ENCODE results near the gene THYN1.

Gene THYN1

DNA sequence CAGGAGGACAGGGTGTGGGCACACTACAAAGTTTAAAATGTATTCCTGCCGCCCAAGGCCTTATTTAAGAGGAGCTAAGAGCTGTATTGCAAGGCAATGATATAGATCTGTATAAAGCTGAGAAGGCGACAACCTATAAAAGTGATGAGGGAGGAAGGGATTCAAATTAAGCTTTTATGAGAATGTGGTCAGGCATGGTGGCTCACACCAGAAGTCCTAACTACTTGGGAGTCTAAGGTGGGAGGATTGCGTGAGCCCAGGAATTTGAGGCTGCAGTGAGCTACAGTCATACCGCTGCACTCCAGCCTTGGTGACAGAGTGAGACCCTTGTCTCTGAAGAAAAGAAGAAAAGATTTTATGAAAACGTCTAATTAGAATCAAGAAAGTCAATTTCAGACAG lies 13.3 kb upstream of the THYN1 start:
- Histone ChIP-seq H3K9ac (ENCODE audit: low read length) (peak overlapping the region; percentile 37), H4K91ac (ENCODE audit: low read length) (no peak overlapping the region), H3K27me3 (ENCODE audit: control insufficient read depth in 1 of 2, insufficient read depth in 1 of 2, low read length in 2 of 2) (peaks cover 16% of the 10 kb centered on the region in 2 experiments), H3K9me3 (ENCODE audit: control insufficient read depth, low read length) (no peaks in the 10 kb centered on the region), H3K4me3 (ENCODE audit: insufficient read depth in 1 of 2, low read depth in 1 of 2, low read length in 2 of 2) (no peak overlapping the region), H3K4me1 (ENCODE audit: control insufficient read depth, insufficient read depth, low read depth, low read length) (no peaks in the 10 kb centered on the region), H2AFZ (ENCODE audit: low read depth, low read length) (no peak overlapping the region), H3K79me1 (replicated peaks; ENCODE audit: low read length, poor library complexity, severe bottlenecking) (peaks cover 1% of the 10 kb centered on the region), H3K27ac (ENCODE audit: low read length, poor library complexity, severe bottlenecking) (no peak overlapping the region), H3K4me2 (ENCODE audit: low read length, poor library complexity, severe bottlenecking) (no peak overlapping the region), H3K36me3 (ENCODE audit: control insufficient read depth in 1 of 2, insufficient read depth in 2 of 2, low read depth in 1 of 2, low read length in 2 of 2) (peaks cover 24 to 32% of the 10 kb centered on the region in 2 experiments), H2BK15ac (ENCODE audit: low read depth, poor library complexity, severe bottlenecking) (no peak overlapping the region), H4K8ac (ENCODE audit: low read length) (no peak overlapping the region), H2BK5ac (ENCODE audit: low read depth, low read length, poor library complexity, severe bottlenecking) (no peak overlapping the region), H3K18ac (ENCODE audit: low read depth in 1 of 2, low read length in 2 of 2) (no peak overlapping the region), H2BK120ac (ENCODE audit: low read depth, low read length) (no peak overlapping the region), H3K23ac (ENCODE audit: low read length in 2 of 2) (no peak overlapping the region), H3K14ac (ENCODE audit: low read length in 2 of 2) (no peak overlapping the region), H3K4ac (ENCODE audit: low read depth in 1 of 2, low read length in 2 of 2) (no peak overlapping the region), H2AK5ac (ENCODE audit: low read length, severe bottlenecking) (no peak overlapping the region), H2BK12ac (ENCODE audit: low read length in 2 of 2) (no peak overlapping the region)
- DNase-seq: no peak
- 91% methylated on average over 5 of the region's 5 CpGs for WGBS

DNA sequence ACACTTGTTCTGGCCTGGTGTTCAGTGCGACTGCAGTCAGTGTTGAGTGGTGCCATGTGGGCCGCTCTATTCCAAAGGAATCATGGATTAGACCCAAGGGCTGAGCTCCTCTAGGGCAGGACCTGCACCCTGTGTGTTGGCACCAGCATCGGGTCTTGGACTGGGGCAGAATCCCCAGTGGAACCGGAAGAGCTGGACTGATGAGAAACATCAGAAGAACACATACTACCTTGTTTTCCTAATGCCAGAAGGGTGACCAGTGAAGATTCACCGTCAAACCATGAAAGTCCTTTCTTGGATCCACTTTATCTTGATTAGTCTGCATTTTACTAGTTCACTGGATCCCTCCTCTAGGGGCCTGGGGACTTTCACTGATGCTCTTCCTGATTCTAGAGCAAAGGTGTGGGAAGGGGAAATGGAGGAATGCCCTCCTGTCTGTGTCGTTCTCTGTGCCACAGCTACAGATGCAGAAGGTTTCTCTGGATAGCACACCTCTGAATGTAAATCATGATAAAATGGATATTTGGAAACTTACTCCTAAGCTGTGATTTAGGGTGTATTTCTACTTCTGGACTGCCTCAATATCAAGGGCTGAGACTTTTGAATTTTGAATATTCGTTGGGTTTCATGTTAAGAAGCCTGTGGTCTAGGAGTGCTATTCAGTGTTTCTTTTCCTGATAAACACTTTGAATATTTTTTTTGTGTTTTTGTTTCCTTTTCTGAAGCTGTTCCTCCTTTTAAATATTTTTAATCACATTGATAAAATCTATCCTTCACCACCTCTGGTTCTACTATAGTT lies 12.0 kb upstream of the THYN1 start:
- Histone ChIP-seq H2BK12ac (ENCODE audit: low read length in 2 of 2) (no peak overlapping the region), H3K9me3 (ENCODE audit: control insufficient read depth, low read length) (no peaks in the 10 kb centered on the region), H4K91ac (ENCODE audit: low read length) (no peak overlapping the region), H2BK5ac (ENCODE audit: low read depth, low read length, poor library complexity, severe bottlenecking) (no peak overlapping the region), H3K18ac (ENCODE audit: low read depth in 1 of 2, low read length in 2 of 2) (no peak overlapping the region), H3K14ac (ENCODE audit: low read length in 2 of 2) (no peak overlapping the region), H3K23ac (ENCODE audit: low read length in 2 of 2) (no peak overlapping the region), H2AK5ac (ENCODE audit: low read length, severe bottlenecking) (no peak overlapping the region), H3K4me1 (ENCODE audit: control insufficient read depth, insufficient read depth, low read depth, low read length) (no peaks in the 10 kb centered on the region), H3K79me1 (replicated peaks; ENCODE audit: low read length, poor library complexity, severe bottlenecking) (peaks cover 5% of the 10 kb centered on the region), H3K9ac (ENCODE audit: low read length) (no peak overlapping the region), H3K4me3 (ENCODE audit: insufficient read depth in 1 of 2, low read depth in 1 of 2, low read length in 2 of 2) (no peak overlapping the region), H2BK120ac (ENCODE audit: low read depth, low read length) (no peak overlapping the region), H3K4me2 (ENCODE audit: low read length, poor library complexity, severe bottlenecking) (no peak overlapping the region), H2AFZ (ENCODE audit: low read depth, low read length) (no peak overlapping the region), H3K4ac (ENCODE audit: low read depth in 1 of 2, low read length in 2 of 2) (no peak overlapping the region), H3K27me3 (ENCODE audit: control insufficient read depth in 1 of 2, insufficient read depth in 1 of 2, low read length in 2 of 2) (peaks cover 4 to 6% of the 10 kb centered on the region in 2 experiments), H2BK15ac (ENCODE audit: low read depth, poor library complexity, severe bottlenecking) (no peak overlapping the region), H3K36me3 (ENCODE audit: control insufficient read depth in 1 of 2, insufficient read depth in 2 of 2, low read depth in 1 of 2, low read length in 2 of 2) (peaks cover 30 to 45% of the 10 kb centered on the region in 2 experiments), H3K27ac (ENCODE audit: low read length, poor library complexity, severe bottlenecking) (no peak overlapping the region), H4K8ac (ENCODE audit: low read length) (no peak overlapping the region)
- WGBS: 94% methylated on average over 6 of the region's 7 CpGs
- DNase-seq: no peak

DNA sequence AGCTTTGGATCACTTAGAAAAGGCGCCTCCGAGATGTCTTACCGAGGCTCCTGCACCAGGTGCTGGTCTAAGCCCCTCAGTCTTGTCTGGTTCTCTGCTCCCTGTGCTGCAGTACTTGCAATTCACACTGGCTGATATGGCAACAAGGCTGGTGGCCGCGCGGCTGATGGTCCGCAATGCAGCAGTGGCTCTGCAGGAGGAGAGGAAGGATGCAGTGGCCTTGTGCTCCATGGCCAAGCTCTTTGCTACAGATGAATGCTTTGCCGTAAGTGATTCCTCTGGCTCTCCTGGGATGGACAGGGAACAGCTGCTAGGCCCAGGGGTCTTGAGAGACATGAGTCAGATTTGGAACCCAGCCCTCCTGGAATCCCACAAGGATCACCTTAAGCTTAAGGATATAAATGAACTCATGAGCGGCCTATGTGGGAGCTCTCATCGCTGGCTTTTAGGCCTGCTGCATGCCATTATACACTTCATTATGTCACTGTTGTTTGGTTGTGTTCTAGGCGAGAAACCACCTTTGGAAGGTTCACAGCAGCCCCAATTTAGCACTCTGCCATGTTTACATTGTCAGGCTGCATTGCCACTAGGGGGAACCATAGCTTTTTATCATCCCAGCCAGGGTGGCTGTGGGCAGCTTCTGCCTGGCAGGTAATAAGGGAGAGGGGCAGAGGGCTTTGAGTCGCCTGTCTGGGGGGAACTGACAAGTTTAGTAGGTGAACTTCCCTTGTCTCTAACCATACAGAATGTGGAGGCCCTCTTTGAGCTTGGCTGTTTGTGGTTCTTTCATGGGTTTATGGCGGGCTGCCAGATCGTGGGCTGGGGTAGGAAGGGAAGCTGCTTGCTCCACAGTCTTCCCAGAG lies 8.7 kb upstream of the THYN1 start:
- H4K8ac ChIP-seq (ENCODE audit: low read length): no peak overlapping the region
- DNase-seq: no peak
- H3K14ac ChIP-seq (ENCODE audit: low read length in 2 of 2): no peak overlapping the region
- peaks cover 47 to 71% of the 10 kb centered on the region in 2 experiments for H3K36me3 ChIP-seq (ENCODE audit: control insufficient read depth in 1 of 2, insufficient read depth in 2 of 2, low read depth in 1 of 2, low read length in 2 of 2)
- peaks cover 14% of the 10 kb centered on the region for H3K79me1 ChIP-seq (replicated peaks; ENCODE audit: low read length, poor library complexity, severe bottlenecking)
- H4K91ac ChIP-seq (ENCODE audit: low read length): no peak overlapping the region
- no peaks in the 10 kb centered on the region for H3K27me3 ChIP-seq (ENCODE audit: control insufficient read depth in 1 of 2, insufficient read depth in 1 of 2, low read length in 2 of 2)
- H3K4ac ChIP-seq (ENCODE audit: low read depth in 1 of 2, low read length in 2 of 2): no peak overlapping the region
- no peak overlapping the region for H2BK5ac ChIP-seq (ENCODE audit: low read depth, low read length, poor library complexity, severe bottlenecking)
- H2BK15ac ChIP-seq (ENCODE audit: low read depth, poor library complexity, severe bottlenecking): no peak overlapping the region
- H3K4me3 ChIP-seq (ENCODE audit: insufficient read depth in 1 of 2, low read depth in 1 of 2, low read length in 2 of 2): no peak overlapping the region
- no peak overlapping the region for H3K23ac ChIP-seq (ENCODE audit: low read length in 2 of 2)
- H2BK12ac ChIP-seq (ENCODE audit: low read length in 2 of 2): no peak overlapping the region
- WGBS: 86% methylated on average over 14 of the region's 14 CpGs
- H3K4me2 ChIP-seq (ENCODE audit: low read length, poor library complexity, severe bottlenecking): no peak overlapping the region
- no peaks in the 10 kb centered on the region for H3K9me3 ChIP-seq (ENCODE audit: control insufficient read depth, low read length)
- H3K4me1 ChIP-seq (ENCODE audit: control insufficient read depth, insufficient read depth, low read depth, low read length): no peaks in the 10 kb centered on the region
- no peak overlapping the region for H3K18ac ChIP-seq (ENCODE audit: low read depth in 1 of 2, low read length in 2 of 2)
- no peak overlapping the region for H2AFZ ChIP-seq (ENCODE audit: low read depth, low read length)
- H2AK5ac ChIP-seq (ENCODE audit: low read length, severe bottlenecking): no peak overlapping the region
- no peak overlapping the region for H2BK120ac ChIP-seq (ENCODE audit: low read depth, low read length)
- H3K27ac ChIP-seq (ENCODE audit: low read length, poor library complexity, severe bottlenecking): no peak overlapping the region
- H3K9ac ChIP-seq (ENCODE audit: low read length): no peak overlapping the region

- Histone ChIP-seq H3K14ac (ENCODE audit: low read length in 2 of 2) (no peak overlapping the region), H2BK5ac (ENCODE audit: low read depth, low read length, poor library complexity, severe bottlenecking) (no peak overlapping the region), H2BK15ac (ENCODE audit: low read depth, poor library complexity, severe bottlenecking) (no peak overlapping the region), H3K79me1 (replicated peaks; ENCODE audit: low read length, poor library complexity, severe bottlenecking) (peaks cover 18% of the 10 kb centered on the region), H4K8ac (ENCODE audit: low read length) (no peak overlapping the region), H4K91ac (ENCODE audit: low read length) (no peak overlapping the region), H3K23ac (ENCODE audit: low read length in 2 of 2) (no peak overlapping the region), H2BK120ac (ENCODE audit: low read depth, low read length) (no peak overlapping the region), H3K4me1 (ENCODE audit: control insufficient read depth, insufficient read depth, low read depth, low read length) (no peaks in the 10 kb centered on the region), H2AK5ac (ENCODE audit: low read length, severe bottlenecking) (no peak overlapping the region), H3K4ac (ENCODE audit: low read depth in 1 of 2, low read length in 2 of 2) (no peak overlapping the region), H3K4me2 (ENCODE audit: low read length, poor library complexity, severe bottlenecking) (no peak overlapping the region), H3K27me3 (ENCODE audit: control insufficient read depth in 1 of 2, insufficient read depth in 1 of 2, low read length in 2 of 2) (no peaks in the 10 kb centered on the region), H3K27ac (ENCODE audit: low read length, poor library complexity, severe bottlenecking) (no peak overlapping the region), H3K9ac (ENCODE audit: low read length) (no peak overlapping the region), H3K4me3 (ENCODE audit: insufficient read depth in 1 of 2, low read depth in 1 of 2, low read length in 2 of 2) (no peak overlapping the region), H2AFZ (ENCODE audit: low read depth, low read length) (no peak overlapping the region), H3K36me3 (ENCODE audit: control insufficient read depth in 1 of 2, insufficient read depth in 2 of 2, low read depth in 1 of 2, low read length in 2 of 2) (peaks cover 48 to 79% of the 10 kb centered on the region in 2 experiments), H3K18ac (ENCODE audit: low read depth in 1 of 2, low read length in 2 of 2) (no peak overlapping the region), H3K9me3 (ENCODE audit: control insufficient read depth, low read length) (no peaks in the 10 kb centered on the region), H2BK12ac (ENCODE audit: low read length in 2 of 2) (no peak overlapping the region)
- no peak for DNase-seq
- 96% methylated on average over 16 of the region's 16 CpGs for WGBS
Measured at GRCh38 chr11:134260983-134261382, 7.8 kb upstream of the THYN1 start.

Data from mesenchymal stem cell (in vitro differentiated cells and primary cell).